Lower leg skin (tissue), 4 donors: ENCODE data around the gene CCDC187. TPM values are rescaled to one million over a fixed set of nuclear protein-coding genes. Genes with fewer than 3 reads are reported as not detected.

Experiments used
- DNase-seq, 2 donors: peaks; one replicate each; pipeline ENCODE4 v3.0.0-alpha.2; 2019; ENCODE audit warnings: low spot score in 2 of 2
- H3K4me3 ChIP-seq: fragments of 200-600 bp; sonication (generic); 2 replicates; pipeline ENCODE4 v1.5.1; 2017; ENCODE audit warnings: mild to moderate bottlenecking, low read depth; ENCODE audit not compliant: poor library complexity, severe bottlenecking
- CTCF ChIP-seq, 3 donors: fragments of 450-650 bp; IDR thresholded peaks; one replicate each; pipeline ENCODE4 v1.5.1; 2016; ENCODE audit warnings: antibody characterized with exemption in 3 of 3, mild to moderate bottlenecking in 3 of 3, moderate library complexity in 2 of 3
- POLR2A ChIP-seq, 2 donors: fragments of 450-650 bp; IDR thresholded peaks; one replicate each; pipeline ENCODE4 v1.6.1; 2016 to 2017; ENCODE audit warnings: antibody characterized with exemption in 2 of 2, mild to moderate bottlenecking in 1 of 2, moderate library complexity in 1 of 2
- WGBS, 2 donors: methylation state at CpG; one replicate each; pipeline ENCODE4 v1.1.5; 2018; 5-methylcytosine and 5-hydroxymethylcytosine counted together
- intact Hi-C: fragments of 100-400 bp; cut with DNase I; formaldehyde crosslinking; loops from one replicate; pipeline ENCODE4 v1.15.0; 2023; ENCODE audit warnings: low total_unique reads
- total RNA-seq, 4 donors: library from RNA; depleted of rRNA; stranded (reverse); fragments of >200 nt; gene quantifications; one replicate each; pipeline ENCODE4 v1.1.0, GENCODE V29; 2016

CCDC187 gene
- total RNA-seq, 4 donors from 2014 or later, result 1.1 TPM; not detected in 3

DNA sequence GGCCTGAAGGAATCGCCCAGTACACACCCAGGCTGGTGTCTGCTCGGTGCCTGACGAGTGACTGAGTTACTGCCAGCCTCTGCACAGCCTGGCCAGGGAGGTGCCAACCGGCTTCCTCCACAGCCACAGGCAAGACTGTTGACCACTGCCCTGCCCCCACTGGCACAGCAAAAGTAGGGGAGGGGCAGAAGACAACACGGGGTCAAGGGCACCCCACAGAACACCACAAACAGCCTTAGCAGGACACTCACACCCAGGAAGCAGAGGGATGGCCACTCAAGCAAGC, 98.2 kb downstream of the CCDC187 start:
- intact Hi-C loops, result no loop called here
- no peak overlapping the region for H3K4me3 ChIP-seq
- no peak for TF ChIP-seq POLR2A (IDR thresholded peaks at IDR 0.05)
- no peak for TF ChIP-seq CTCF (IDR thresholded peaks at IDR 0.05)
- no peak for DNase-seq
- WGBS, 2 donors, result 74% methylated on average over 5 of the region's 5 CpGs; no CpG with 5 or more reads in 1 of the 2 donors

- no peak for TF ChIP-seq POLR2A (IDR thresholded peaks at IDR 0.05)
- TF ChIP-seq CTCF (IDR thresholded peaks at IDR 0.05), result no peak
- no peak for DNase-seq
- intact Hi-C loops, result no loop called here
- H3K4me3 ChIP-seq, result no peak within 1 kb of the TSS
- 4 to 16% methylated on average over 19 to 30 of the region's 70 CpGs for WGBS, 2 donors
Measured at GRCh38 chr9:136204838-136205706, 98.8 kb downstream of the CCDC187 start, which contains the start of gene LHX3. LHX3 (minus strand) TSS chr9:136205128; CDS start chr9:136205012, 116 bp downstream.

DNA sequence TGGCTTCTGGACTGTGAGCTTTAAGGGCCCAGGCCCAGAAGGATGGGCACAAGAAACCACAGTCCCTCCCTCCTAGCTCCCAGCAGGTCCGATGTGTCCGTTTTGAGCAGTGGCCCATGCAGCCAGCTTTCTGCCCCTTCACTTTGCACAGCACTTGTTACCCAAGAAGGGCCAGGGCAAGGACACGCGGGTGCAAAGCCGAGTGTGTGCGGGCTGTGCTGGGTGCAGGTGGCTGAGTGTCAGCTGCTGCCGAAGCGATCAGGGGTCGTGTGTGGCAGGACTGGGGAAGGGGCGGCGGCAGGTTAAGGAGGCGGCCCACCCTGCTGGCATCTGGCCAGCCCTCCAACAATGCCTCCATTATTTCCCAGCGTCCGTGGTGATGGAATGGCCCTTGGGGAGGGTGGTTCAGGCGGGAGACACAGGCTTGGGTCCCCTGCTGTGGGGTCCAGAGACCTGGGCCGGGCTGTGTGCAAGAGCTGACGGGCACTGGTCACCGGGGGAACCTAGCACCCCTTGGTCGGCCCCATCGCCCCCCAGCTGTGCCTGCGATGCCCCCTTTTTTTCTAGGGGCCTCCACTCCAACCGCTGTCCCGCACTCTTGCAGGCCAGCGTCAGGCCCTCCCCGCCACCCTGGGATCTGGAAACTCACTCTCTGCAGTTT, 99.6 kb downstream of the CCDC187 start:
- intact Hi-C loops, result no loop called here
- 45 to 55% methylated on average over 14 to 25 of the region's 25 CpGs for WGBS, 2 donors
- H3K4me3 ChIP-seq, result no peak overlapping the region
- DNase-seq, result no peak
- no peak for TF ChIP-seq POLR2A (IDR thresholded peaks at IDR 0.05)
- no peak for TF ChIP-seq CTCF (IDR thresholded peaks at IDR 0.05)

- WGBS, 2 donors, result 20 to 21% methylated on average over 26 to 32 of the region's 33 CpGs
- H3K4me3 ChIP-seq, result no peak overlapping the region
- no peak for TF ChIP-seq CTCF (IDR thresholded peaks at IDR 0.05)
- no peak for TF ChIP-seq POLR2A (IDR thresholded peaks at IDR 0.05)
- intact Hi-C loops, result no loop called here
- DNase-seq, result no peak
Measured at GRCh38 chr9:136203408-136204144, 100.3 kb downstream of the CCDC187 start.

DNA sequence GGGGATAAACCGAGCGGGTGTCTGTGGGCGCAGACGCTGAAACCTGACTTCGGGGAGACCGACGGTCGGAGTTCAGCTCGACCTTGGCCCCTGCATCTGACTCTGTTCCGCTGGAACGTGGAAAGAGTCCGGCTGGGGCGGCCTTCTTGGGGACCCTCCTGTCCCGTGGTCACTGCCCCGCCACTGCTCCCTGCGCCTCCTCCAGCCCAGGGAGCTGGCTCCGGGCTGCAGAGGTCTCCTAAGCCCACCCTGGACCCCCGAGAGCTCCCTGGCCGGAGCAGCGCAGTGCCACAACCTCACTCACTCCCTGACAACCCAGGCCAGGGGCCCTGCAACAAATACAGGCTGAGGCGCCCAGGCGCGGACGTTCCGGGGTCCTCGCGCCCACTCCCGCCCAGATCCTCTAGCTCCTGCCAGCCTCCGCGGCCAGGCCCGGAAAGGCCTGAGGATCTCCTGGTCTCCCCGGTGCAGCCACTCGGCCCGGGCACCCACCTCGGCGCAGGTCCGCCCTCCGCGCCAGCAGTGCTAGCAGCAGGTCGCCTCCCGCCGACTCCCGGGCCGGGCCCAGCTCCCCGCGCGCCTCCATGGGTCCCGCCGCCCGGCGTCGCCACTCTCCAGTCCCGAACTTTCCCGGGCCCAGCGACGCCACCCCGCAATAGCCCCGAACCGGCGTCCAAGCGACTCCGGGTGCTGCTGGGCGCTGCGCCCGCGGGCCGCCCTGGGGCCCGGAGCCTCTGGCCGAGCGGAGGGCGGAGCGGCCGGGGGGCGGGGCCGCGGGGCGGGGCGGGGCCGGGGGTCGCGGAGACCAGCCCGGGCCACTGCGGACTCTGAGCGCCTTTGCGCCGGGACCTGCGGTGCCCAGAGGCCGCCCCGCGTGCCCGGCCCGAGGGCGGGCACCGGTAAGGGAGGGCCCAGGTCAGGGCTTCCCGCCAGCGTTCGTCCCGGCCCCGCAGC, 101.2 kb downstream of the CCDC187 start:
- no peak overlapping the region for H3K4me3 ChIP-seq
- WGBS, 2 donors, result 12 to 19% methylated on average over 26 to 49 of the region's 99 CpGs
- TF ChIP-seq CTCF (IDR thresholded peaks at IDR 0.05), result no peak
- TF ChIP-seq POLR2A (IDR thresholded peaks at IDR 0.05), result no peak
- intact Hi-C loops, result no loop called here
- DNase-seq, result no peak
